IMR-90 (cell line): Measurements from ENCODE around the gene KDM6A. TPM values are rescaled to one million over a fixed set of nuclear protein-coding genes. Genes with fewer than 3 reads are reported as not detected.
"Not testable (repeated sequence)": the region's sequence is repeated elsewhere in the genome, so short reads cannot be mapped to it uniquely, and the experiment has no call there.

Experiments
- ATAC-seq: fragments of 200-7000 bp; cut with Tn5 transposase; 2 replicates; pipeline ENCODE4 v1.9.1; 2020; ENCODE audit warnings: low read depth, mild to moderate bottlenecking, moderate library complexity
- BruUV-seq: library from RNA; stranded (reverse); fragments of 400-500 nt; replicated peaks from 2 replicates; lab custom pipeline; 2021; lab: Mats Ljungman, UMichigan
- CTCF ChIA-PET: fragments of 300-600 bp; formaldehyde crosslinking; extraction: SDS; loops from one replicate; lab custom pipeline; 2021; ENCODE audit warnings: antibody characterized with exemption; lab: Yijun Ruan, JAX
- POLR2A ChIA-PET: fragments of 300-600 bp; sonication (Branson Sonifier 250); formaldehyde crosslinking; loops from one replicate; lab custom pipeline; 2022; ENCODE audit warnings: antibody characterized with exemption; ENCODE audit not compliant: unreplicated experiment; lab: Charles Lee
- DNase-seq: peaks from one replicate; pipeline ENCODE4 v3.0.0; 2013
- H2AFZ ChIP-seq: replicated peaks from 2 replicates; pipeline ENCODE3; 2013; ENCODE audit warnings: low read length, mild to moderate bottlenecking; ENCODE audit not compliant: poor library complexity
- H2AK5ac ChIP-seq: 2 replicates; pipeline ENCODE4 v1.6.1; 2013; ENCODE audit warnings: low read depth, low read length, inconsistent platforms
- H2AK9ac ChIP-seq: replicated peaks from 2 replicates; pipeline ENCODE3; 2013; ENCODE audit warnings: mild to moderate bottlenecking, low read depth, low read length, moderate library complexity; ENCODE audit not compliant: poor library complexity
- H2BK120ac ChIP-seq: 2 replicates; pipeline ENCODE4 v1.6.1; 2013; ENCODE audit warnings: low read depth, low read length, inconsistent platforms
- H2BK15ac ChIP-seq: 3 replicates; pipeline ENCODE4 v1.6.1; 2013; ENCODE audit warnings: low read depth, low read length, inconsistent platforms
- H2BK20ac ChIP-seq: 2 replicates; pipeline ENCODE4 v1.6.1; 2013; ENCODE audit warnings: low read depth, mild to moderate bottlenecking, inconsistent platforms, low read length, moderate library complexity
- H2BK5ac ChIP-seq: 2 replicates; pipeline ENCODE4 v1.6.1; 2013; ENCODE audit warnings: mild to moderate bottlenecking, low read depth, low read length, inconsistent platforms; ENCODE audit not compliant: poor library complexity, severe bottlenecking
- H3K14ac ChIP-seq: replicated peaks from 2 replicates; pipeline ENCODE4 v1.6.1; 2013; ENCODE audit warnings: low read depth, low read length, inconsistent platforms
- H3K18ac ChIP-seq: 2 replicates; pipeline ENCODE4 v1.6.1; 2013; ENCODE audit warnings: low read depth, low read length, control low read depth
- H3K23ac ChIP-seq: 2 replicates; pipeline ENCODE4 v1.6.1; 2013; ENCODE audit warnings: low read depth, low read length, inconsistent platforms
- H3K27ac ChIP-seq: 2 replicates; pipeline ENCODE4 v1.5.1; 2013; ENCODE audit warnings: mild to moderate bottlenecking, control low read depth, low read length; ENCODE audit not compliant: insufficient read depth
- H3K27me3 ChIP-seq: 2 replicates; pipeline ENCODE4 v1.6.1; 2013; ENCODE audit warnings: low read length; ENCODE audit not compliant: control insufficient read depth, insufficient read depth
- H3K36me3 ChIP-seq: 2 replicates; pipeline ENCODE4 v1.6.1; 2013; ENCODE audit warnings: low read length, mixed read lengths; ENCODE audit not compliant: control insufficient read depth, insufficient read depth
- H3K4ac ChIP-seq: 2 replicates; pipeline ENCODE4 v1.6.1; 2013; ENCODE audit warnings: low read depth, low read length, inconsistent platforms
- H3K4me1 ChIP-seq: 2 replicates; pipeline ENCODE4 v1.6.1; 2013; ENCODE audit warnings: low read length, mixed read lengths; ENCODE audit not compliant: control insufficient read depth, insufficient read depth
- H3K4me2 ChIP-seq: 2 replicates; pipeline ENCODE4 v1.6.1; 2013; ENCODE audit warnings: low read depth, mild to moderate bottlenecking, control low read depth, low read length, moderate library complexity
- H3K4me3 ChIP-seq: 2 replicates; pipeline ENCODE4 v1.5.1; 2013; ENCODE audit warnings: low read depth, mild to moderate bottlenecking, control low read depth, low read length, moderate library complexity; ENCODE audit not compliant: insufficient read depth
- H3K56ac ChIP-seq: 2 replicates; pipeline ENCODE4 v1.6.1; 2013; ENCODE audit warnings: low read length, inconsistent platforms; ENCODE audit not compliant: insufficient read depth; ENCODE audit errors: extremely low read depth
- H3K79me1 ChIP-seq, 2 experiments: 2 replicates each; pipeline ENCODE4 v1.6.1; 2013; ENCODE audit warnings: low read length in 2 of 2, inconsistent platforms in 1 of 2, low read depth in 1 of 2
- H3K9ac ChIP-seq: 2 replicates; pipeline ENCODE4 v1.6.1; 2013; ENCODE audit warnings: low read depth, low read length, control low read depth
- H3K9me1 ChIP-seq: 2 replicates; pipeline ENCODE4 v1.6.1; 2013; ENCODE audit warnings: low read length, inconsistent platforms; ENCODE audit not compliant: insufficient read depth
- H3K9me3 ChIP-seq: 2 replicates; pipeline ENCODE4 v1.6.1; 2013; ENCODE audit warnings: low read length; ENCODE audit not compliant: control insufficient read depth, insufficient read depth
- H4K20me1 ChIP-seq: 2 replicates; pipeline ENCODE4 v1.6.1; 2013; ENCODE audit warnings: low read length, inconsistent platforms; ENCODE audit not compliant: insufficient read depth
- H4K5ac ChIP-seq: 2 replicates; pipeline ENCODE4 v1.6.1; 2013; ENCODE audit warnings: mild to moderate bottlenecking, low read depth, low read length, control low read depth
- H4K8ac ChIP-seq, 2 experiments: 2 replicates each; pipeline ENCODE4 v1.6.1; 2013; ENCODE audit warnings: low read depth in 2 of 2, low read length in 2 of 2, control low read depth in 1 of 2, inconsistent platforms in 1 of 2
- H4K91ac ChIP-seq: 2 replicates; pipeline ENCODE4 v1.6.1; 2013; ENCODE audit warnings: low read depth, low read length, inconsistent platforms; ENCODE audit not compliant: insufficient read depth
- CHD1 ChIP-seq: IDR thresholded peaks from 2 replicates; pipeline ENCODE4 v1.6.1; 2012; ENCODE audit warnings: low read depth, low read length, improper control_type of control experiment
- MAFK ChIP-seq: IDR thresholded peaks from 2 replicates; pipeline ENCODE4 v1.6.1; 2012; ENCODE audit warnings: low read depth, low read length, improper control_type of control experiment
- WGBS, 2 experiments: methylation state at CpG; one replicate each; pipeline versions ENCODE4 v1.1.5 to v1.1.7; 2013; ENCODE audit warnings: missing lambda C conversion rate in 2 of 2; ENCODE audit not compliant: insufficient read length in 1 of 2; ENCODE audit errors: extremely low coverage in 2 of 2; 5-methylcytosine and 5-hydroxymethylcytosine counted together
- dilution Hi-C: fragments of 300-500 bp; cut with HindIII; formaldehyde crosslinking; loops from one replicate; pipeline ENCODE4 v1.14.3; 2018; ENCODE audit warnings: low sequenced_read_pairs; ENCODE audit not compliant: unreplicated experiment
- in situ Hi-C: fragments of 300-500 bp; cut with MboI; formaldehyde crosslinking; loops from 3 replicates; pipeline ENCODE4 v1.14.3; 2019; ENCODE audit warnings: low sequenced_read_pairs, inconsistent platforms, mixed read lengths
- intact Hi-C: fragments of 100-400 bp; cut with micrococcal nuclease; formaldehyde crosslinking; loops from 2 replicates; pipeline ENCODE4 v1.10.0; 2022
- polyA plus RNA-seq, 3 experiments: library from polyadenylated mRNA; depleted of rRNA; stranded (reverse); fragments of >200 nt; gene quantifications; 2 replicates each; pipeline ENCODE4 v1.2.3, GENCODE V29; 2012; ENCODE audit warnings: low replicate concordance in 1 of 3
- total RNA-seq: library from RNA; depleted of rRNA; stranded (reverse); fragments of >200 nt; gene quantifications from 2 replicates; pipeline ENCODE4 v1.2.3, GENCODE V29; 2012

Gene KDM6A
- total and polyA plus RNA-seq, 2 of the 4 experiments (the other 2 are of a cell fraction), result 11.7 to 24.9 TPM

GRCh38 chrX:44908827-44909226 is 35.8 kb downstream of the KDM6A start:
- no peak for TF ChIP-seq MAFK
- TF ChIP-seq CHD1, result no peak
- Histone ChIP-seq H3K9ac (no peak overlapping the region), H4K8ac (no peak overlapping the region), H3K36me3 (no peaks in the 10 kb centered on the region), H3K23ac (no peak overlapping the region), H2AFZ (no peak overlapping the region), H3K14ac (no peak overlapping the region), H4K20me1 (peaks cover 52% of the 10 kb centered on the region), H3K4me1 (peaks cover 4% of the 10 kb centered on the region), H2AK9ac (no peak overlapping the region), H4K91ac (no peak overlapping the region), H2BK15ac (no peak overlapping the region), H3K18ac (no peak overlapping the region), H3K4me3 (no peak overlapping the region), H2BK5ac (no peak overlapping the region), H3K4me2 (no peak overlapping the region), H3K9me3 (no peaks in the 10 kb centered on the region), H2BK20ac (no peak overlapping the region), H3K79me1 (peaks cover 10 to 51% of the 10 kb centered on the region in 2 experiments; a peak in 3 of 4 replicates), H3K9me1 (no peaks in the 10 kb centered on the region), H2BK120ac (no peak overlapping the region), H4K5ac (no peak overlapping the region), H3K4ac (no peak overlapping the region), H3K27me3 (no peaks in the 10 kb centered on the region), H3K56ac (no peak overlapping the region), H2AK5ac (no peak overlapping the region), H3K27ac (no peak overlapping the region)
- ATAC-seq (no peak), DNase-seq (no peak)
- ChIA-PET POLR2A (no interaction called here), CTCF (no interaction called here)
- dilution Hi-C loops (no loop called here), intact Hi-C loops (no loop called here), in situ Hi-C loops (no loop called here)
- no TSS peak for BruUV-seq
- WGBS, 2 experiments, result no CpG with 5 or more reads among the region's 3 CpGs

- H3K4me1 ChIP-seq, H3K27ac ChIP-seq, in situ Hi-C loops, H3K4me3 ChIP-seq, H4K8ac ChIP-seq, H2BK15ac ChIP-seq, H3K14ac ChIP-seq, CTCF ChIA-PET, H4K91ac ChIP-seq, intact Hi-C loops, H4K5ac ChIP-seq, ATAC-seq, H3K23ac ChIP-seq, H2BK20ac ChIP-seq, H3K36me3 ChIP-seq, H3K9me3 ChIP-seq, H2AK9ac ChIP-seq, H2BK120ac ChIP-seq, H2BK5ac ChIP-seq, H3K4me2 ChIP-seq, H3K27me3 ChIP-seq, POLR2A ChIA-PET, dilution Hi-C loops, H3K4ac ChIP-seq, H2AFZ ChIP-seq, BruUV-seq, H2AK5ac ChIP-seq, H3K9ac ChIP-seq, DNase-seq, H3K18ac ChIP-seq, H3K9me1 ChIP-seq, H3K56ac ChIP-seq: not testable (repeated sequence)
- peaks cover 50% of the 10 kb centered on the region for H4K20me1 ChIP-seq
- peaks cover 10 to 53% of the 10 kb centered on the region in 2 experiments; a peak in 3 of 4 replicates for H3K79me1 ChIP-seq
- whole genome bisulfite sequencing, 2 experiments, result no CpG with 5 or more reads among the region's 4 CpGs
Measured at GRCh38 chrX:44910508-44910907, 37.5 kb downstream of the KDM6A start.
